OCI-LY1 (cell line): ENCODE data around the gene IFTAP.

Experiments
- H2AFZ ChIP-seq: fragments of 200-600 bp; sonication (generic), shearing (Covaris generic); 2 replicates; pipeline ENCODE4 v1.6.0; 2014; ENCODE audit warnings: antibody characterized with exemption, mild to moderate bottlenecking, low read length
- H3F3A ChIP-seq: fragments of 200-600 bp; sonication (generic), shearing (Covaris generic); 2 replicates; pipeline ENCODE4 v1.6.0; 2014; ENCODE audit warnings: mild to moderate bottlenecking, antibody characterized with exemption, low read length, moderate library complexity; ENCODE audit not compliant: insufficient read depth
- H3K27ac ChIP-seq: fragments of 200-600 bp; sonication (generic); 2 replicates; pipeline ENCODE4 v1.5.1; 2014; ENCODE audit warnings: low read length, mixed run types, mild to moderate bottlenecking, low read depth; ENCODE audit not compliant: poor library complexity, severe bottlenecking
- H3K27me3 ChIP-seq: fragments of 200-600 bp; sonication (generic); 2 replicates; pipeline ENCODE4 v1.6.0; 2014; ENCODE audit warnings: antibody characterized with exemption, mild to moderate bottlenecking, low read length, moderate library complexity; ENCODE audit not compliant: insufficient read depth
- H3K36me3 ChIP-seq: fragments of 200-600 bp; sonication (generic); 2 replicates; pipeline ENCODE4 v1.6.1; 2014; ENCODE audit warnings: mild to moderate bottlenecking, antibody characterized with exemption, low read length, moderate library complexity, mixed read lengths; ENCODE audit not compliant: insufficient read depth
- H3K4me1 ChIP-seq: fragments of 200-600 bp; sonication (generic); 2 replicates; pipeline ENCODE4 v1.5.1; 2014; ENCODE audit warnings: mild to moderate bottlenecking, low read length, moderate library complexity; ENCODE audit not compliant: insufficient read depth, severe bottlenecking
- H3K4me2 ChIP-seq: fragments of 200-600 bp; sonication (generic), shearing (Covaris generic); 2 replicates; pipeline ENCODE4 v1.6.1; 2014; ENCODE audit warnings: low read length
- H3K4me3 ChIP-seq: fragments of 200-600 bp; sonication (generic); 2 replicates; pipeline ENCODE4 v1.5.1; 2014; ENCODE audit warnings: low read length, low read depth, mild to moderate bottlenecking, mixed read lengths; ENCODE audit not compliant: poor library complexity, severe bottlenecking
- H3K79me2 ChIP-seq: fragments of 200-600 bp; shearing (Covaris generic); 2 replicates; pipeline ENCODE4 v1.6.1; 2016; ENCODE audit warnings: mixed run types, low read length, mixed read lengths; ENCODE audit not compliant: insufficient read depth
- H3K9ac ChIP-seq: fragments of 200-600 bp; sonication (generic), shearing (Covaris generic); 2 replicates; pipeline ENCODE4 v1.6.1; 2014; ENCODE audit warnings: mild to moderate bottlenecking, low read length, mixed read lengths
- H3K9me2 ChIP-seq: fragments of 200-600 bp; sonication (generic), shearing (Covaris generic); 2 replicates; pipeline ENCODE4 v1.6.1; 2014; ENCODE audit warnings: low read depth, mild to moderate bottlenecking, low read length, mixed read lengths
- H3K9me3 ChIP-seq: fragments of 200-600 bp; shearing (Covaris generic); 2 replicates; pipeline ENCODE4 v1.6.1; 2014; ENCODE audit warnings: low read length, mixed read lengths
- H4K20me1 ChIP-seq: fragments of 200-600 bp; sonication (generic), shearing (Covaris generic); 2 replicates; pipeline ENCODE4 v1.6.0; 2016; ENCODE audit warnings: mild to moderate bottlenecking, low read length; ENCODE audit not compliant: insufficient read depth
- EZH2 ChIP-seq: fragments of 200-600 bp; sonication (generic), shearing (Covaris generic); IDR thresholded peaks from 2 replicates; pipeline ENCODE4 v1.8.0; 2017; ENCODE audit warnings: borderline replicate concordance, mixed run types, mild to moderate bottlenecking, antibody characterized with exemption, low read length, moderate library complexity, mixed read lengths
- TF ChIP-seq, protein P1 (sequence below): fragments of 200-600 bp; sonication (generic), shearing (Covaris generic); IDR thresholded peaks from 2 replicates; pipeline ENCODE4 v1.5.1; 2017; ENCODE audit warnings: mild to moderate bottlenecking, antibody characterized with exemption, low read length, moderate library complexity, mixed read lengths

The IFTAP gene

DNA sequence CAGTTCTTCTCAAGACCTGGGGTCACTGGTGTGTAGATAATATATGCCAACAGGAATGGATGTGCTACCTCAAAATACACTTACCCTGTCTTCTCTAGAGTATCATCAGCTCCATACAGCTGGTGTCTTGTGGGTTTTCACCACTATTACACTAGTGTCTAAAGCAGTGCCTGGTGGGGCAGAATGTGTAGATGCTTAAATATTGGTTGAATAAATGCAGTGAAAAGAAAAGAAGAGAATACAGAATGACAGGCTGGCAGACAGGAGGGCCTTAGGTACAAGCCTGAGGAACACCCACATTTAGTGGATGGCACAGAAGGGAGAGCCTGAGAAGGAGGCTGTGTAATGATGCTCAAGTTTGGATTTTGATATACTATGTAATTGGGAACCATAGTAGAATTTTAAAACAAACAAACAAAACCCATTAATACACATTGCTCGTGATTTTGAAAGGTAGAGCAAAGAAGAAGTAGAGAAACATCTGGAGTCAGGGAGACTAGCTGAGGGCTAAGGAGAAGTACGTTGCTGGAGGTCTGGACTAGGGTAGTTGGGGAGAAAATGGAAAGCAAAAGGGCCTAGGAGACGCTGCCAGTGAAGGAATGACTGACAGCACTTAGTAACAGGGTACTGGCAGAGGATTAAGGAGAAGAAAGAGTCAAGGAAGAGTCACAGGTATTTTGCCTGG is 24.2 kb downstream of the IFTAP start:
- H3K27ac ChIP-seq: peak overlapping the region; percentile 97
- H3K4me1 ChIP-seq: peaks cover 65% of the 10 kb centered on the region
- no peaks in the 10 kb centered on the region for H3K36me3 ChIP-seq
- H3K4me2 ChIP-seq: peak overlapping the region; percentile 62
- H3K4me3 ChIP-seq: peak overlapping the region; percentile 31
- no peaks in the 10 kb centered on the region for H3K9me3 ChIP-seq
- H3K79me2 ChIP-seq: no peaks in the 10 kb centered on the region
- TF ChIP-seq EZH2: no peak
- TF ChIP-seq, protein P1, sequence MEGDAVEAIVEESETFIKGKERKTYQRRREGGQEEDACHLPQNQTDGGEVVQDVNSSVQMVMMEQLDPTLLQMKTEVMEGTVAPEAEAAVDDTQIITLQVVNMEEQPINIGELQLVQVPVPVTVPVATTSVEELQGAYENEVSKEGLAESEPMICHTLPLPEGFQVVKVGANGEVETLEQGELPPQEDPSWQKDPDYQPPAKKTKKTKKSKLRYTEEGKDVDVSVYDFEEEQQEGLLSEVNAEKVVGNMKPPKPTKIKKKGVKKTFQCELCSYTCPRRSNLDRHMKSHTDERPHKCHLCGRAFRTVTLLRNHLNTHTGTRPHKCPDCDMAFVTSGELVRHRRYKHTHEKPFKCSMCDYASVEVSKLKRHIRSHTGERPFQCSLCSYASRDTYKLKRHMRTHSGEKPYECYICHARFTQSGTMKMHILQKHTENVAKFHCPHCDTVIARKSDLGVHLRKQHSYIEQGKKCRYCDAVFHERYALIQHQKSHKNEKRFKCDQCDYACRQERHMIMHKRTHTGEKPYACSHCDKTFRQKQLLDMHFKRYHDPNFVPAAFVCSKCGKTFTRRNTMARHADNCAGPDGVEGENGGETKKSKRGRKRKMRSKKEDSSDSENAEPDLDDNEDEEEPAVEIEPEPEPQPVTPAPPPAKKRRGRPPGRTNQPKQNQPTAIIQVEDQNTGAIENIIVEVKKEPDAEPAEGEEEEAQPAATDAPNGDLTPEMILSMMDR: no peak
- H3K9me2 ChIP-seq: no peaks in the 10 kb centered on the region
- peak overlapping the region; percentile 59 for H3K9ac ChIP-seq
- no peak overlapping the region for H2AFZ ChIP-seq
- no peaks in the 10 kb centered on the region for H4K20me1 ChIP-seq
- no peaks in the 10 kb centered on the region for H3F3A ChIP-seq
- no peaks in the 10 kb centered on the region for H3K27me3 ChIP-seq

DNA sequence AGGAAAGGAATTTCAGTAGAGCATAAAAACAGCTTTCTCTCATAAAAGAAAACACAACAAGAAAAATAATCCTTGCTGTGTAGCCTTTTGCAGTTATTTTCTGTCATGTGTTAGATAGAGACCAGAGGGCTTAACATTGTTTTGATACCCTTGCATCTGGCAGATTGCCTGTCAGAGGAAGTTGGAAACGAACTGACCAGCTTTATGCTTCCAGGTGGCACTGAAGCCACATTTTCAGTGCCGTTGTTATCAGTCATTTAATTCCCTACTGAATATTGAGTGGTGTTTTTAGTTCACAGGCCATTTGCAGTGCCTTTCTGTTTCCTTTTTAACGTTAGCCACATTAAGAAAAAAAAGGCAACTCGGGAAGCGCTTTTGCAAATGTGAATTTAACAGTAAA is 25.2 kb downstream of the IFTAP start:
- Histone ChIP-seq H3K9me2 (no peaks in the 10 kb centered on the region), H3K79me2 (no peaks in the 10 kb centered on the region), H3K4me2 (peak overlapping the region; percentile 62), H3K9ac (peak overlapping the region; percentile 59), H3K4me3 (peak overlapping the region; percentile 31), H3K36me3 (no peaks in the 10 kb centered on the region), H3K27me3 (no peaks in the 10 kb centered on the region), H4K20me1 (no peaks in the 10 kb centered on the region), H3F3A (no peaks in the 10 kb centered on the region), H3K27ac (peak overlapping the region; percentile 97), H2AFZ (no peak overlapping the region), H3K9me3 (no peaks in the 10 kb centered on the region), H3K4me1 (peaks cover 75% of the 10 kb centered on the region)
- no peak for TF ChIP-seq EZH2
- TF ChIP-seq, protein P1: no peak

DNA sequence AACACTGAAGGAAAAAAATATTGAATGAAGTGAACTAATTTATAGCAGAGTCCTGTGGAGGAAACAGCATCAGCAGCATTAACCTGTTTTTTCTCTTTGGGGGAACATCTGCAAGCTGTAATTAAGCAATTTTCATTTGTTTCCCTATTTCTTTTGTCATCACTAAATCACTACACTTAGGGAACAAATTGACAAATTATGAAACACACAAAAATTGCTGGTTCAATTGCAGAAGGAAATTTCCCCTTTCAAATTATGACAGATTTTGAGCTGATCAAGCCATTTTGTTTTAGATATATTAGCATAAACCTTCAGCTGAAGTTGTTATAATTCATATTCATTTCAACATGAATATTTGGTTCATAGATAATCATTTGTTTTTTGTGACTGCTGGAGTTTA is 25.9 kb downstream of the IFTAP start:
- H3K4me3 ChIP-seq: no peak overlapping the region
- H3K9me3 ChIP-seq: no peaks in the 10 kb centered on the region
- TF ChIP-seq EZH2: no peak
- TF ChIP-seq, protein P1: no peak
- no peaks in the 10 kb centered on the region for H3K9me2 ChIP-seq
- H2AFZ ChIP-seq: no peak overlapping the region
- H4K20me1 ChIP-seq: no peaks in the 10 kb centered on the region
- H3F3A ChIP-seq: no peaks in the 10 kb centered on the region
- peak overlapping the region; percentile 59 for H3K9ac ChIP-seq
- peak overlapping the region; percentile 62 for H3K4me2 ChIP-seq
- H3K4me1 ChIP-seq: peaks cover 80% of the 10 kb centered on the region
- no peaks in the 10 kb centered on the region for H3K79me2 ChIP-seq
- no peaks in the 10 kb centered on the region for H3K27me3 ChIP-seq
- peak overlapping the region; percentile 97 for H3K27ac ChIP-seq
- no peaks in the 10 kb centered on the region for H3K36me3 ChIP-seq
